Measurements from ENCODE around the gene PWP1.

PWP1 gene

GRCh38 chr12:107655281-107656065, 30.1 kb upstream of the PWP1 start:
- H3K27ac ChIP-seq (ENCODE audit: low read depth, low read length), result no peak overlapping the region
- H3K4me3 ChIP-seq (ENCODE audit: low read length), result no peak overlapping the region
- H3K9me3 ChIP-seq (ENCODE audit: insufficient read depth, low read depth, low read length), result no peaks in the 10 kb centered on the region
- 87% methylated on average over 9 of the region's 9 CpGs for WGBS
- no peak overlapping the region for H3K9ac ChIP-seq (ENCODE audit: low read depth, low read length)
- H3K27me3 ChIP-seq (ENCODE audit: insufficient read depth, low read length), result no peaks in the 10 kb centered on the region
- H3K4me1 ChIP-seq (ENCODE audit: insufficient read depth, low read length), result peaks cover 4% of the 10 kb centered on the region
- no peaks in the 10 kb centered on the region for H3K36me3 ChIP-seq (ENCODE audit: insufficient read depth, low read length)

DNA sequence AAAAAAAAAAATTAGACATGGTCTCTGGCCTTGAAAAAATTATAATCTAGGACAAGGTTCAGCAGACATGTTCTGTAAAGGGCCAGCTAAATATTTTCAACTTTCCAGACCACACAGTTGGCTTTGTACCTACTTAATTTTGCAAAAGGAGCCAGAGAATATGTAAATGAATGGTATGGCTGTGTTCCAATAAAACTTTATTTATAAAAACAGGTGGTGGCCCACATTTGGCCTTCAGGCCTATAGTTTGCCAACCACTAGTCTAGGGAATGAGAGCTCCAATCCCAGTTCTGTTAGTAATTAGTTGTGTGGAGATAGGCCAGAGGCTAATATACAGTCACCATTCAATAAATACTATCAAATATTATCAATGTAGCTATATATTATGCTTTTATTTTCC, 29.3 kb upstream of the PWP1 start:
- Histone ChIP-seq H3K4me1 (ENCODE audit: insufficient read depth, low read length) (peaks cover 6% of the 10 kb centered on the region), H3K9ac (ENCODE audit: low read depth, low read length) (no peak overlapping the region), H3K27ac (ENCODE audit: low read depth, low read length) (no peak overlapping the region), H3K36me3 (ENCODE audit: insufficient read depth, low read length) (no peaks in the 10 kb centered on the region), H3K9me3 (ENCODE audit: insufficient read depth, low read depth, low read length) (no peaks in the 10 kb centered on the region), H3K27me3 (ENCODE audit: insufficient read depth, low read length) (no peaks in the 10 kb centered on the region), H3K4me3 (ENCODE audit: low read length) (no peak overlapping the region)

GRCh38 chr12:107657133-107657532, 28.5 kb upstream of the PWP1 start:
- no peaks in the 10 kb centered on the region for H3K9me3 ChIP-seq (ENCODE audit: insufficient read depth, low read depth, low read length)
- peaks cover 6% of the 10 kb centered on the region for H3K4me1 ChIP-seq (ENCODE audit: insufficient read depth, low read length)
- 96% methylated on average over 4 of the region's 4 CpGs for WGBS
- H3K36me3 ChIP-seq (ENCODE audit: insufficient read depth, low read length), result no peaks in the 10 kb centered on the region
- no peak overlapping the region for H3K9ac ChIP-seq (ENCODE audit: low read depth, low read length)
- no peaks in the 10 kb centered on the region for H3K27me3 ChIP-seq (ENCODE audit: insufficient read depth, low read length)
- no peak overlapping the region for H3K4me3 ChIP-seq (ENCODE audit: low read length)
- no peak overlapping the region for H3K27ac ChIP-seq (ENCODE audit: low read depth, low read length)

- Histone ChIP-seq H3K4me1 (ENCODE audit: insufficient read depth, low read length) (peaks cover 2% of the 10 kb centered on the region; the same call in 1 of the 2 replicates), H3K4me3 (ENCODE audit: low read length) (no peak overlapping the region), H3K27me3 (ENCODE audit: insufficient read depth, low read length) (no peaks in the 10 kb centered on the region), H3K9me3 (ENCODE audit: insufficient read depth, low read depth, low read length) (no peaks in the 10 kb centered on the region), H3K9ac (ENCODE audit: low read depth, low read length) (no peak overlapping the region), H3K27ac (ENCODE audit: low read depth, low read length) (no peak overlapping the region), H3K36me3 (ENCODE audit: insufficient read depth, low read length) (no peaks in the 10 kb centered on the region)
- WGBS, result 95% methylated on average over 9 of the region's 9 CpGs
Observed at GRCh38 chr12:107657621-107658020, 28.0 kb upstream of the PWP1 start.

- no peak overlapping the region for H3K9ac ChIP-seq (ENCODE audit: low read depth, low read length)
- H3K4me1 ChIP-seq (ENCODE audit: insufficient read depth, low read length), result peaks cover 12% of the 10 kb centered on the region; the same call in 1 of the 2 replicates
- no peaks in the 10 kb centered on the region for H3K36me3 ChIP-seq (ENCODE audit: insufficient read depth, low read length)
- no peaks in the 10 kb centered on the region for H3K9me3 ChIP-seq (ENCODE audit: insufficient read depth, low read depth, low read length)
- WGBS, result 78% methylated on average over 8 of the region's 8 CpGs
- no peaks in the 10 kb centered on the region for H3K27me3 ChIP-seq (ENCODE audit: insufficient read depth, low read length)
- no peak overlapping the region for H3K4me3 ChIP-seq (ENCODE audit: low read length)
- no peak overlapping the region for H3K27ac ChIP-seq (ENCODE audit: low read depth, low read length)
Observed at GRCh38 chr12:107660235-107660634, 25.4 kb upstream of the PWP1 start.

DNA sequence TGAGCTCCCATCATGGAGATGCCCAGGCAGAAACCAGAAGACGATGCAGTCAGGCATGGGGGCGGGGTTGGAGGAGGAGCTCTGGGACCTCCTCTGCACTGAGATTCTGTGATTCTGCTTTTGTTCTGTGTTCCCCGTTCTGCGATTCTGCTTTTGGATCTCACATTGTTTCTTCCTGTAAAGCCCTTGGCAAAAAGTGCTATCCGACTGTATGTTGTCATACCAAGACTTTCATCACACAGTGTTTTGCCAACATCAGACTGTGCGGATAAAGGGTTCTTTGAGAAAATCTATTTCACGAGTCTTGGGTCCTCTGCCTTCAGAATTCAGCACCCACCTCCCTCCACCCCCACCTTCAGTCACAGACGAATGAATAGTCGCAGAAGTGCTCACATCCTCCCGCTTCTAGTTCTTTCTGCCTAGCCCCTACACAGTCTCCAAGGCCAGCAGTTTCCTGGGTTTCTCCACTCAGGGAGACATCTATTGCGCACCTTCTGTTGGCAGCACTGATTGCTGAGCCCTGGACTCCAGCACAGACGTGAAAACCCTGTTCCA, 24.7 kb upstream of the PWP1 start:
- WGBS, result 69% methylated on average over 12 of the region's 12 CpGs
- Histone ChIP-seq H3K27me3 (ENCODE audit: insufficient read depth, low read length) (no peaks in the 10 kb centered on the region), H3K27ac (ENCODE audit: low read depth, low read length) (no peak overlapping the region)

GRCh38 chr12:107661830-107662229, 23.8 kb upstream of the PWP1 start:
- Histone ChIP-seq H3K4me3 (ENCODE audit: low read length) (no peak overlapping the region), H3K9ac (ENCODE audit: low read depth, low read length) (no peak overlapping the region), H3K27ac (ENCODE audit: low read depth, low read length) (no peak overlapping the region), H3K4me1 (ENCODE audit: insufficient read depth, low read length) (peaks cover 16% of the 10 kb centered on the region; the same call in 1 of the 2 replicates), H3K9me3 (ENCODE audit: insufficient read depth, low read depth, low read length) (no peaks in the 10 kb centered on the region), H3K27me3 (ENCODE audit: insufficient read depth, low read length) (no peaks in the 10 kb centered on the region), H3K36me3 (ENCODE audit: insufficient read depth, low read length) (no peaks in the 10 kb centered on the region)
- WGBS, result 97% methylated on average over 3 of the region's 3 CpGs

More for the DNA sequence above, 24.7 kb upstream of the PWP1 start:
- Histone ChIP-seq H3K9me3 (ENCODE audit: insufficient read depth, low read depth, low read length) (no peaks in the 10 kb centered on the region), H3K4me1 (ENCODE audit: insufficient read depth, low read length) (peaks cover 16% of the 10 kb centered on the region; the same call in 1 of the 2 replicates), H3K4me3 (ENCODE audit: low read length) (no peak overlapping the region), H3K9ac (ENCODE audit: low read depth, low read length) (no peak overlapping the region), H3K36me3 (ENCODE audit: insufficient read depth, low read length) (no peaks in the 10 kb centered on the region)

GRCh38 chr12:107662484-107662883, 23.1 kb upstream of the PWP1 start:
- Histone ChIP-seq H3K4me1 (ENCODE audit: insufficient read depth, low read length) (peaks cover 16% of the 10 kb centered on the region; the same call in 1 of the 2 replicates), H3K27me3 (ENCODE audit: insufficient read depth, low read length) (no peaks in the 10 kb centered on the region), H3K9ac (ENCODE audit: low read depth, low read length) (no peak overlapping the region), H3K36me3 (ENCODE audit: insufficient read depth, low read length) (no peaks in the 10 kb centered on the region), H3K4me3 (ENCODE audit: low read length) (no peak overlapping the region), H3K27ac (ENCODE audit: low read depth, low read length) (no peak overlapping the region), H3K9me3 (ENCODE audit: insufficient read depth, low read depth, low read length) (no peaks in the 10 kb centered on the region)
- 93% methylated on average over 6 of the region's 6 CpGs for WGBS

DNA sequence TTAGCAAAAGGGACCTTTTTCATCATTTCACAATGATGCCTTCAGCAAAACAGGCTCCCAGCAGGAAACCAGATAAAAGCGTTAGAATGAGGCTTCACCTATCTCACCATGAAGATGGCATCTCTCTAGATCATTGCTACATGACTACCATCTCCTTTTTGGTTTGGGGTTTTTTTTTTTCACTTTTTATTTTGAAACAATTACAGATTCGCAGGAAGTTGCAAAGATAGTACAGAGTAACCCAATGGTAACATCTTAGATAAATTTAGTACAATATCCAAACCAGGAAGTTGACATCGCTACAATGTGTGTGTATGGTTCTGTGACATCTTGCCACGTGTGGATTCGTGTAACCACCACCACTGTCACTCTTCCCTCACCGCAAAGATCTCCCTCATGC, 22.3 kb upstream of the PWP1 start:
- 87% methylated on average over 5 of the region's 6 CpGs for WGBS
- H3K36me3 ChIP-seq (ENCODE audit: insufficient read depth, low read length), result no peaks in the 10 kb centered on the region
- no peak overlapping the region for H3K27ac ChIP-seq (ENCODE audit: low read depth, low read length)
- no peak overlapping the region for H3K9ac ChIP-seq (ENCODE audit: low read depth, low read length)
- no peak overlapping the region for H3K4me3 ChIP-seq (ENCODE audit: low read length)
- peaks cover 16% of the 10 kb centered on the region; the same call in 1 of the 2 replicates for H3K4me1 ChIP-seq (ENCODE audit: insufficient read depth, low read length)
- no peaks in the 10 kb centered on the region for H3K9me3 ChIP-seq (ENCODE audit: insufficient read depth, low read depth, low read length)
- no peaks in the 10 kb centered on the region for H3K27me3 ChIP-seq (ENCODE audit: insufficient read depth, low read length)

DNA sequence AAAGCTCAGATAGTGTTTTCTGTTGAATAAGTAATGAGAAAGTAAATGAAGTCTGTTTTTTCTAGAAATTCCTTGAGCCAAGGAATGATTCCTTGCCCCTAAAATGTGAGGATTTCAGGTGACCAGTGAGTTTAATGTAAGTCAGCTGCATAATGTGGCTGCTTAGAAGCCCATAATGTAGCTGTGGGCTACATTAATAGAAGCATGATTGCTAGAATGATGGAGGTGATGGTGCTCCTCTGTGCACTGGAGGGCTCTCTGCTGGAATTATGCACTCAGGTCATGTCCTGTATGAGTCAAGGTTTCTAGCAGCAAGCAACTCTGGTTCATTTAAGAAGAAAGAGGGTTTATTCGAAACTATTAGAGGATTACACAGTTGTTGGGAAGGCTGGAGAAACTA, 19.6 kb upstream of the PWP1 start:
- no peaks in the 10 kb centered on the region for H3K27me3 ChIP-seq (ENCODE audit: insufficient read depth, low read length)
- H3K9me3 ChIP-seq (ENCODE audit: insufficient read depth, low read depth, low read length), result no peaks in the 10 kb centered on the region
- no peak overlapping the region for H3K4me3 ChIP-seq (ENCODE audit: low read length)
- no peak overlapping the region for H3K9ac ChIP-seq (ENCODE audit: low read depth, low read length)
- H3K36me3 ChIP-seq (ENCODE audit: insufficient read depth, low read length), result no peaks in the 10 kb centered on the region
- peaks cover 26% of the 10 kb centered on the region for H3K4me1 ChIP-seq (ENCODE audit: insufficient read depth, low read length)
- WGBS, result 100% methylated on average over 1 of the region's 1 CpG
- H3K27ac ChIP-seq (ENCODE audit: low read depth, low read length), result no peak overlapping the region

GRCh38 chr12:107667464-107667863, 18.1 kb upstream of the PWP1 start:
- WGBS, result 92% methylated on average over 3 of the region's 4 CpGs
- Histone ChIP-seq H3K4me3 (ENCODE audit: low read length) (no peak overlapping the region), H3K36me3 (ENCODE audit: insufficient read depth, low read length) (no peaks in the 10 kb centered on the region), H3K4me1 (ENCODE audit: insufficient read depth, low read length) (peaks cover 29% of the 10 kb centered on the region), H3K9me3 (ENCODE audit: insufficient read depth, low read depth, low read length) (no peaks in the 10 kb centered on the region), H3K27ac (ENCODE audit: low read depth, low read length) (no peak overlapping the region), H3K9ac (ENCODE audit: low read depth, low read length) (no peak overlapping the region), H3K27me3 (ENCODE audit: insufficient read depth, low read length) (no peaks in the 10 kb centered on the region)

All from HUES64 (cell line).